Stimulated activated CD8-positive, alpha-beta memory T cell treated with anti-CD3 and anti-CD28 coated beads, Interleukin-4, amount 100 ng/mL, for 24 hours (primary cell): ENCODE data around the gene ROGDI.
"Not testable (repeated sequence)": the region's sequence is repeated elsewhere in the genome, so short reads cannot be mapped to it uniquely, and the experiment has no call there.

Source experiments
- DNase-seq: peaks from one replicate; pipeline ENCODE4 v3.0.0-alpha.2; 2020; ENCODE audit warnings: low read depth

The ROGDI gene

GRCh38 chr16:4790871-4791270 is 11.6 kb downstream of the ROGDI start:
- no peak for DNase-seq

GRCh38 chr16:4790261-4790660 is 12.2 kb downstream of the ROGDI start:
- DNase-seq: no peak

DNA sequence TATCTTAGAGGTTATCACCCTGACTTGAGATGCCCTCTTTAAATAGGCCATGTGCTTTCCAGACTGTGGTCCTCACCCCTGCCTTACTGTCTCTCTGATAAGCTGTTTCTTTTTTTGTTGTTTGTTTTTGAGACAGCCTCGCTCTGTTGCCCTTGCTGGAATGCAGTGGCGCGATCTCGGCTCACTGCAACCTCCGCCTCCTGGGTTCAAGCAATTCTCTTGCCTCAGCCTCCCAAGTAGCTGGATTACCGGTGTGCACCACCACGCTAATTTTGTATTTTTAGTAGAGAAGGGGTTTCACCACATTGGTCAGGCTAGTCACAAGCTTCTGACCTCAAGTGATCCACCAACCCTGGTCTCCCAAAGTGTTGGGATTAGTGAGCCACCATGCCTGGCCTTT is 13.5 kb downstream of the ROGDI start:
- DNase-seq: no peak

GRCh38 chr16:4788489-4788889 is 13.9 kb downstream of the ROGDI start:
- no peak for DNase-seq

GRCh38 chr16:4787627-4788482 is 14.6 kb downstream of the ROGDI start, which contains the start of gene SEPTIN12:
SEPTIN12 (minus strand) TSS chr16:4788345; CDS start chr16:4787645, 700 bp downstream.
- no peak for DNase-seq

GRCh38 chr16:4787068-4787467 is 15.4 kb downstream of the ROGDI start:
- no peak for DNase-seq

GRCh38 chr16:4785758-4786433 is 16.5 kb downstream of the ROGDI start:
- no peak for DNase-seq

GRCh38 chr16:4784444-4784987 is 17.9 kb downstream of the ROGDI start:
- DNase-seq: not testable (repeated sequence)

DNA sequence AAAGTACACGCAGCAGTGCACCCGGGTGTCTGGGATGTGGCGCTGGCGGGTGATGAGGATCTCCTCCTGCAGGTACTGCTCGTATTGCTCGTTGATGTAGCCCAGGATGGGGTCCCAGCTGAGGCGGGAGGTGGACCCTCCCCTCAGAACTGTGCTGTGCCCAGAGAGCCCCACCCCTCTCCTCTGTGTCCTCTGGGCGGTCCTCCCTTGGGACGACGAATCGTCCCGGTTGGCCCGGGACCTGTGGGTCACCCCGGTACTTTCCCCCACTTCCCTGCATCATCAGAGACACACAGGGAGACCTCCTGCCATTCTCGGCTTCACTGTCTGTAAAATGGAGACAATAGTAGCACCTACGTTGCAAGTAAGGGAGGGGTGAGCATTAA is 18.5 kb downstream of the ROGDI start:
- no peak for DNase-seq

GRCh38 chr16:4783251-4783950 is 19.0 kb downstream of the ROGDI start:
- DNase-seq: no peak

DNA sequence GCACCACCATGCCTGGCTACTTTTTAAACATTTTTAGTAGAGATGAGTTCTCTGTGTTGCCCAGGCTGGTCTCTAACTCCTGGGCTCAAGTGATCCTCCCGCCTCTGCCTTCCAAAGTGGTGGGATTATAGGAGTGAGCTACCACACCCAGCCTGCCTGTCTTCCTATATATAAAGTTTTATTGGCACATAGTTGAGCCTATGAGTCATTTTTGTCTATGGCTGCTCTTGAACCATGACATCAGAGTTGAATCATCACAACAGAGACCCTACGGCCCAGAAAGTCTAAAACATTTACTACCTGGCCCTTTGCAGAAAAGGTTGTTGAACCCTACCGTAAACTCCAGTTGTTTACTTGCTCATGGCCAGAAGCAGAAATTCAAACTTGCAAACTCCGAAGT is 22.2 kb downstream of the ROGDI start:
- no peak for DNase-seq

GRCh38 chr16:4778050-4778392 is 24.4 kb downstream of the ROGDI start:
- no peak for DNase-seq

GRCh38 chr16:4777339-4778049 is 24.9 kb downstream of the ROGDI start:
- DNase-seq: no peak

DNA sequence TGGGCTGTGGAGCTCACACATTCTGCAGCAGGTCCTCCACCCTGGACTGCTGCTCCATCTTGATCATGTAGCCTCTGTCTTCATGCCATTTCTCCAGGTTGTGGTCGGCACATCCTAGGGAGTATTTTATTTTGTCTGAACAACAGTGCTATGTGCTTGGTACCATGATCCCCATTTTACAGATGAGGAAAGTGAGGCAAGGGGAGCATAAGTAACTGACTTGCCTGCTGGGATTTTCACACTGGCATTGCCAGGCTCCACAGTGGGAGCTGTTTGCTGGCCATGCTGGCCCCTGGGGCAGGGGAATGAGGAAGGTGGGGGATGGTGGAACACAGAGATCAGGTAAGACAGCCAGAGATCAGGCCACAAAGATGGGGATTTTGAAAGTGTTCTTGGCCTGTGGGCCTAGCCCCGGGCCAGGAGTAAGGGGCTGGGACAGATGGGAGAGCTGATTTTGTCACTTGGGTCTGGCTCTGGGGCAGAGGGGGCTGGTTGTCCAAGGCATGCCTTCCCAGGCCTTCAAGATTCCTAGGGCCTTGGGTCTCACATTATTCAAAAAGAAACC is 26.2 kb downstream of the ROGDI start:
- DNase-seq: no peak

GRCh38 chr16:4775005-4775404 is 27.4 kb downstream of the ROGDI start:
- no peak for DNase-seq

- DNase-seq: no peak
These were observed 30.1 kb downstream of the ROGDI start for GRCh38 chr16:4772351-4772750.

GRCh38 chr16:4771646-4772045 is 30.8 kb downstream of the ROGDI start:
- DNase-seq: no peak

DNA sequence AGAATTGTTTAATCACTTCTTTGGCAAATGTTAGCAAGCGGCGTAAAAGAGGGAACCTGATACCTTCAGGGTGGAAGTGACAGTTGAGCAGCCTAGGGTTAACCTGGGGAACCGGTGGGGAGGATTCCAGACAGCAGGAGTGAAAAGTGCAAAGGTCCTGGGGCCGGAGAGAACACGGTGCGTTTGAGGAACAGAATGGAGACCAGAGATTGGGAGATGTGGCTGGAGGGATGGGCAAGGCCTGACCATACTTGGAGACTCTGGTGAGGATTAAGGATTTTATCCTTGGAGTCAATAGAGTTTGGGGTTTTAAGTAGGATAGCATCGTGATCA is 33.2 kb downstream of the ROGDI start:
- no peak for DNase-seq

DNA sequence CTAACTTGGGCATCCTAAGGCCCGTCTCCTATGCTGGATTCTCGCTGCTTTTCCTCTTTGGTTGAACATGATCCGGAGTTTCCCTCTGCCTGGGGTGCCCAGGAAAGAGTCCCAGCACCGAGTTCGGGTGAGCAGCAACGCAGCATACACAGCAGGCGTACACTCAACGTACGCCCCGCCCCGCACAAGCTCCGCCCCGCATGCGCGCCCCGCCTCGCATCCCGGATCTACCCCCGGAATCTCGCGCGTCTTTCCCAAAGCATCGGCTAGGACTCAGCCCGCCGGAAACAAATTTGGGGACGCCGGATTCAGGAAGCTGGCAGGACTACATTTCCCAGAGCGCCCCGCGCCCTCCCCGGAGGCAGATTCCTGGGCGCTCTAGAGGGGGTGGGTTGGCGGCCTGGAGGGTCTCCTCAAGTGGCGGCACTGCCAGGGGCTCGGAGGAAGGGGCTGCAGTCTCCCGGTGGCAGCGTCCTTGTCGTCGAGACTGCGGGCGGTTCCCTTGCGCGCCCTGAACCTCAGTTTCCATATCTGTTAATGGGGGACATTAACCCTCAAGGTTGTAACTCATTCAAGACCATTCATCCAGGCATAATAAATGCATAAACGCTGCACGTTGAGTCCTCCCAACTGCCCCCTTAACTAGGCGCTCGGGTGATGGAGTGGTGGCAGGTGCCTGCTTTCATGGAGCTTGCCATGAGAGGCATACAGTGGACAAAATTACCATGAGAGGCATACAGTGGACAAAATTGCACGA is 33.7 kb downstream of the ROGDI start:
- peak; percentile 90 for DNase-seq

DNA sequence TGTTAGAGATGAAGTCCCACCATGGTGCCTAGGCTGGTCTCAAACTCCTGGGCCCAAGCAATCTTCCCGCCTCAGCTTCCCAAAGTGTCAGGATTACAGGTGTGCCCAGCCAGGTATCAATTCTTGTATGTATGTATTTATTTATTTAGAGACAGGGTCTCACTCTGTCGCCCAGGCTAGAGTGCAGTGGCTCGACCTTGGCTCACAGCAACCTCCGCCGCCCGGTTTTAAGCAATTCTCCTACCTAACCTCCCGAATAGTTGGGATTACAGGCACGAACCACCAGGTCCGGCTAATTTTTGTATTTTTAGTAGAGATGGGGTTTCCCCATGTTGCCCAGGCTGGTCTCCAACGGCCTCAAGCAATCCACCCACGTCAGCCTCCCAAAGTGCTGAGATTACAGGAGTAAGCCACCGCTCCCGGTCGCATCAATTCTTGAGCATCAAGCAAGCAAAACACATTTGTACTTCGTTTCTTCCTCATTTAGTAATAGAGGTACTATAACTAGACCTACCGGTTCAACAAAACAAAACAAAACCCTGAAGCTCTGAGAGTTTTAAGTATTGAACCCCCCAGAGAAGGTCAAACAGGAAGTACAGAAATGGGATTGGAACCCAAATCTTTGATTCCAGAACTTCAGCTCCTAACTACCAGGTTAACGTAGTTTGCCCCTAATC is 34.4 kb downstream of the ROGDI start:
- DNase-seq: no peak
